Osteoblast (primary cell): ENCODE data around the gene INS. TPM values are rescaled to one million over a fixed set of nuclear protein-coding genes. Genes with fewer than 3 reads are reported as not detected.

Experiments
- DNase-seq: peaks from one replicate; pipeline ENCODE4 v3.0.0; 2011; ENCODE audit warnings: low spot score, mixed read lengths; ENCODE audit not compliant: insufficient read length; ENCODE audit errors: missing footprints
- H2AFZ ChIP-seq: 2 replicates; pipeline ENCODE4 v1.6.0; 2011; ENCODE audit warnings: mild to moderate bottlenecking, low read length
- H3K27ac ChIP-seq: 2 replicates; pipeline ENCODE4 v1.5.1; 2011; ENCODE audit warnings: mild to moderate bottlenecking, low read depth, low read length, moderate library complexity
- H3K27me3 ChIP-seq: 2 replicates; pipeline ENCODE4 v1.6.0; 2012; ENCODE audit warnings: mild to moderate bottlenecking, control low read depth, inconsistent platforms, low read length, moderate library complexity; ENCODE audit not compliant: insufficient read depth
- H3K36me3 ChIP-seq: 2 replicates; pipeline ENCODE4 v1.5.1; 2011; ENCODE audit warnings: mild to moderate bottlenecking, low read length, control low read depth, moderate library complexity; ENCODE audit not compliant: insufficient read depth
- H3K4me1 ChIP-seq: 2 replicates; pipeline ENCODE4 v1.5.1; 2011; ENCODE audit warnings: mild to moderate bottlenecking, low read length, control low read depth, moderate library complexity; ENCODE audit not compliant: insufficient read depth
- H3K4me2 ChIP-seq: 2 replicates; pipeline ENCODE4 v1.6.0; 2011; ENCODE audit warnings: mild to moderate bottlenecking, low read length; ENCODE audit not compliant: insufficient read depth
- H3K4me3 ChIP-seq: fragments of 200-600 bp; sonication (generic); 3 replicates; pipeline ENCODE4 v1.5.1; 2012; ENCODE audit warnings: mild to moderate bottlenecking, low read length, inconsistent platforms; ENCODE audit not compliant: insufficient read depth
- H3K79me2 ChIP-seq: 2 replicates; pipeline ENCODE4 v1.6.0; 2012; ENCODE audit warnings: mild to moderate bottlenecking, low read length, control low read depth, inconsistent platforms; ENCODE audit not compliant: insufficient read depth
- H3K9me3 ChIP-seq: 2 replicates; pipeline ENCODE4 v1.5.1; 2011; ENCODE audit warnings: low read depth, low read length, control low read depth
- H4K20me1 ChIP-seq: 2 replicates; pipeline ENCODE4 v1.6.0; 2012; ENCODE audit warnings: mild to moderate bottlenecking, low read length, control low read depth; ENCODE audit not compliant: insufficient read depth
- CTCF ChIP-seq: IDR thresholded peaks from 2 replicates; pipeline ENCODE4 v1.5.1; 2011; ENCODE audit warnings: mild to moderate bottlenecking, low read depth, low read length, moderate library complexity; ENCODE audit errors: extremely low read depth
- total RNA-seq: library from RNA; depleted of rRNA; stranded (reverse); fragments of >200 nt; gene quantifications from 2 replicates; pipeline ENCODE4 v1.2.3, GENCODE V29; 2012

Gene INS
- total RNA-seq, 1 donor, result not detected

- Histone ChIP-seq H3K4me1 (peaks cover 11% of the 10 kb centered on the region), H3K27me3 (no peaks in the 10 kb centered on the region), H3K9me3 (no peaks in the 10 kb centered on the region), H3K4me3 (no peak overlapping the region), H4K20me1 (no peaks in the 10 kb centered on the region), H3K4me2 (no peak overlapping the region), H2AFZ (no peak overlapping the region), H3K27ac (no peak overlapping the region), H3K79me2 (no peaks in the 10 kb centered on the region), H3K36me3 (no peaks in the 10 kb centered on the region)
- TF ChIP-seq CTCF, result no peak
- no peak for DNase-seq
Measured at GRCh38 chr11:2172676-2173075, 11.7 kb upstream of the INS start.

DNA sequence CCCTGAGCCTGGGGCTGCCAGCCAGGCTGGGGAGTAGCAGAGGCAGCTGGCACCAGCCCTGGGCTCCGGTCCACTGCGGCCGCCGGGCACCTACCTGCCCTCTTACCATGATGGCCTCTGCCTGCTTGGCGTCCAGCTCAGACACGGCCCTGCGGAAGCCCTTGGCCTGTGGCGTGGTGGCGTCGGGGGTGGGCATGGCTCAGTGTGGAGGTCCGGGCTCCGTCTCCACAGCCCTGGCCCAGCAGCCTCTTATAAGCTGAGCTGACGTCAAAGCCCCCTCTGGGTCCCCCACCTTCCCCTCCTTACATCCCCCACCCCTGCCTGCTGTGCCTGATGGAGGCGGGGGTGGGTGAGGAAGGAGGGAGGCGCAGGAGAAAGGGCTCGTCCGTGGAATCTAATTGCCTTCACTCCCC is 10.6 kb upstream of the INS start, which contains the start of gene TH:
TH (minus strand) TSS at position 225 of the 413 bp plus-strand sequence; CDS start at position 196, 29 bp downstream.
- no peaks in the 10 kb centered on the region for H4K20me1 ChIP-seq
- H3K4me1 ChIP-seq, result peaks cover 11% of the 10 kb centered on the region
- DNase-seq, result no peak
- H2AFZ ChIP-seq, result no peak within 1 kb of the TSS
- no peak for TF ChIP-seq CTCF
- H3K4me2 ChIP-seq, result no peak within 1 kb of the TSS
- no peak within 1 kb of the TSS for H3K4me3 ChIP-seq
- no peaks in the 10 kb centered on the region for H3K9me3 ChIP-seq
- no peak within 1 kb of the TSS for H3K27ac ChIP-seq
- H3K79me2 ChIP-seq, result no peaks in the 10 kb centered on the region
- H3K27me3 ChIP-seq, result no peaks in the 10 kb centered on the region
- no peaks in the 10 kb centered on the region for H3K36me3 ChIP-seq

- H3K27me3 ChIP-seq, result no peaks in the 10 kb centered on the region
- H3K4me1 ChIP-seq, result no peaks in the 10 kb centered on the region
- H3K4me3 ChIP-seq, result no peak overlapping the region
- no peak for DNase-seq
- H3K27ac ChIP-seq, result no peak overlapping the region
- no peaks in the 10 kb centered on the region for H4K20me1 ChIP-seq
- H3K36me3 ChIP-seq, result no peaks in the 10 kb centered on the region
- H2AFZ ChIP-seq, result no peak overlapping the region
- no peak for TF ChIP-seq CTCF
- no peak overlapping the region for H3K4me2 ChIP-seq
- no peaks in the 10 kb centered on the region for H3K9me3 ChIP-seq
- no peaks in the 10 kb centered on the region for H3K79me2 ChIP-seq
Measured at GRCh38 chr11:2169626-2170570, 8.9 kb upstream of the INS start.

DNA sequence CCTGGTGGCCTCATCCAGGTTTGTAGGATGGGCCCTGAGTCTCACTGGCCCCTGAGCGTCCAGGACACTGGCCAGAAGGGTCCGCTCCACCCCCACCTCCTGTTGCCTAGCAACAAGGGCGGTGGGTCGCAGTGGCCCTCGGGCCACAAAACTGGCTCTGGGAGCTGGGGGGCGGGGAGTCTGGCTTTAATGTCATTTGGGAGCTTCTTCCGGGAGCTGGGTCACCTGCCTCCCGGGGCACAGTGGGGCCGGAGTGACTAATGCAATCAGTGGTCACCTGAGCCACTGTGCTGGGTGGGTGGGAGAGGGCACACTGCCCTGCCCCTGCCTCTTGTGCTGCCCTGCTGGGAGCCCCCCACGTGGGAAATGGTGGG is 8.0 kb upstream of the INS start:
- Histone ChIP-seq H3K36me3 (no peaks in the 10 kb centered on the region), H3K27me3 (no peaks in the 10 kb centered on the region), H2AFZ (no peak overlapping the region), H3K79me2 (no peaks in the 10 kb centered on the region), H3K4me3 (no peak overlapping the region), H3K9me3 (no peaks in the 10 kb centered on the region), H3K27ac (no peak overlapping the region), H3K4me2 (no peak overlapping the region), H3K4me1 (no peaks in the 10 kb centered on the region), H4K20me1 (no peaks in the 10 kb centered on the region)
- peak; percentile 86 for DNase-seq
- no peak for TF ChIP-seq CTCF
